Right lobe of liver (tissue), 4 donors: ENCODE results near the gene WDR44.

Experiments used
- CTCF ChIP-seq, 4 donors: fragments of 200-600 bp in 3 of 4; fragments of 450-650 bp in 1 of 4; IDR thresholded peaks; one replicate each; pipeline versions ENCODE4 v1.5.1 to v1.8.0; 2016 to 2022; ENCODE audit warnings: antibody characterized with exemption in 4 of 4, mild to moderate bottlenecking in 2 of 4
- POLR2A ChIP-seq: fragments of 450-650 bp; IDR thresholded peaks from one replicate; pipeline ENCODE4 v1.6.1; 2017; ENCODE audit warnings: antibody characterized with exemption, mild to moderate bottlenecking
- donor health status: DM: no; HTN: no; CAD: no.
- donor health status: DM: no; HTN: no; CAD: no.
- donor health status: DM: no; HTN: yes; CAD: no.

GRCh38 chrX:118396113-118396512 lies 50.2 kb downstream of the WDR44 start:
- TF ChIP-seq CTCF (IDR thresholded peaks at IDR 0.05) (no peak), POLR2A (no peak)
